DMS153 (cell line): ENCODE data around the gene DNMT3A.

Source experiments
- DNase-seq: peaks from one replicate; lab custom pipeline; 2025; lab: John Stamatoyannopoulos, UW

DNMT3A gene

DNA sequence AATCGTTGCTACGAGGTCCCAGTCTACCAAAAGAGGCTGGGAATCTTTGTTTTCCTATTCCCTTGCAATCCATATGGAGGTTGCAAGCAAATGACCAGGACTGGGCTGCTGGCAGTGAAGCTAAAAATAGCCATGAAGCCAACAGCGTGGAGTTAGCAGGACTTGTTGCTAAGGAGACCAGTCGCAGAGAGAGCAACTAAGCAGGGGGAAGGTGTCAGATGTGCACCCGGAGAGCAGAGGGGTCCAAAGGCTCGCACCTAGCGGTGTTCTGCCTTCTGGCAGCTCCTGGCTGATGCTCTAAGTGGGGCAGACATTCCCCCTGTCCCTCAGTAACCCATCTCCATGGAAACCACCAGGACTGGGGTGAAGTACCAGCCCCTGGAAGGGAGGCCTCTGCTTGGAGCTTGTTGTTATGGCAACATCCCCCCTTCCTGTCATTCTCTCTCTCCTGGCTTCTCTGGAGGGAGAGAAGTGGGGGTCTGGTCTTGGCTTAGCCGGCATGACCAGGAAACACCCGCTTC is 84.6 kb downstream of the DNMT3A start:
- peak; percentile 27 for DNase-seq

DNA sequence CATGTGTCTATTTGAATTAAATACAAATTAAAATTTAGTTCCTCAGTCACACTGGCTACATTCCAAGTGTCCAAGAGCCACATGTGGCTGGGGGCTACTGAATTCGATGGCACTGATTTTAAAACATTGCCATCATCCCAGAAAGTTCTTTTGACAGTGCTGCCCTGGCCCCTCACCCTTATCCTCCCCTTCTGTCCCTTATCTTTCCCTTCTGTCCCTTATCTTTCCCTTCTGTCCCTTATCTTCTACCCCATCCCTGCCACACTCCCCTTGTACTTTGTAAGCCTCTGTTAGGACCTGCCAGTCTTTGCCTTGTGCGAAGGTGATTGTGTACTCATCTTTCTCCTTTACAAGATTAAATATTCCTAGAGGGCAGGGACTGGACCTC is 85.2 kb downstream of the DNMT3A start:
- no peak for DNase-seq

- DNase-seq = no peak
Measured at GRCh38 chr2:25255745-25256487, 85.8 kb downstream of the DNMT3A start.

GRCh38 chr2:25254961-25255360 is 86.8 kb downstream of the DNMT3A start:
- no peak for DNase-seq

DNA sequence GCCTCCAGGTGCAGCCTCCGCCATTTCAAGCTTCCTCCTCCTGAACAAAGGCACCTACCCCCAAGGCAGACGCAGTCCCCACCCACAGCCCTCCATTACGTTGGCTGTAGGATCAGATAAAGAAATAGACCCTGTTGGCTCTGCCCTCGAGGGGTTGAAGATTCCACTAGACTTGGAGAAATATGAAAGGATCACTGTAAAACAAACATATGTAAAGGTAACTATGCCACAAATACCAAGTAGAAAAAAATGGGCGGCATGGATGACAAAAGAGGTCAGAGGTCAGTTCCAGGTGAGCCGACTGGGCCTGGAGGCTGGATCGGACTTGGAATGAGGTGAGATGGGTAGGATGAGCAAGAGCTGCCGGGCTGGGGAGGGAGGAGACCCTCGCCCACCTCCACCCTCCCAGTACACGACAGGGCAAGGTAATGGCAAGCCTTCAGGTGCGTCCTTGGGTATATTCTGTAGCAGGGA is 88.5 kb downstream of the DNMT3A start:
- DNase-seq = no peak

DNA sequence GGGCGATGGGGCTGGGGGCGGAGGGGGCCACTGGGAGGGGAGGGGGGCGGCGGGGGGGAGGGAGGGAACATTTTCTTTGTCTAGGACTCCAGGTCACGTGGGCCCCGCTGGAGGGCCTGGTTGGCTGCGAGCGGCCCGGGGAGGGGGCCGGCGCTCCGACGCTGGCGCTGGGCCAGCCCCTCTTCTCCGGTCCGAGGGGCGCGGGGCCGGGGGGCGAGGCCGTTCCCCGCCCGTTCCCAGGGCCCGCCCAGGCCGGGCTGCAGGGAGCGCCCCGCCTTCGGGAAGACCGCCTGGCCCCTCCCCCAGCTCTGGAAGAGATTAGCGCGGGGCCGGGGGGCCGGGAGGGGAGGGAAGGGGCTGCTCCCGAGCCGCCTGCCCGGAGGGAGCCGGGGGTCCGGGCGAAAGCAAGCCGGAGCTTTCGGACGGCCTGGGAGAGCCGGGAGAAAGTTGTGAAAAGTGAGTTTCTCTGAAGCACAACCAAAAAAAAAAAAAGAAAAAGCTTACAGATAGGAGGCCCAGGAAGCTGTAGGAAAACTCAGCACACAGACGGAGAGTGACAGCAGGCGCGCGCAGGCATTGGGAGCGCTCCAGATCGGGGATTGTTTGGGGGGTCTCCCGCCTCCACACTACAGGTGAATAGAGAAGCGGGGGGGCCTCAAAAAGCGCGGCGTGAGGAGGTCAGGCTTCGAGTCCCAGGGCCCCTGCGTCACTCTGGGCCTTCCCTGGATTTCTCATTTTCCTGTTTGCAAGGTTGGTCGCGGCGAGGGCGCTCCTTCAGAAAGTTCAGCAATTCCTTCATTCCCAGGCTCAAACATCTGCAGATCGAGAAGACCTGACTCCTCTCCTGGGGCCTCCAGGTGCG is 89.2 kb downstream of the DNMT3A start:
- peak; percentile 40 for DNase-seq

DNA sequence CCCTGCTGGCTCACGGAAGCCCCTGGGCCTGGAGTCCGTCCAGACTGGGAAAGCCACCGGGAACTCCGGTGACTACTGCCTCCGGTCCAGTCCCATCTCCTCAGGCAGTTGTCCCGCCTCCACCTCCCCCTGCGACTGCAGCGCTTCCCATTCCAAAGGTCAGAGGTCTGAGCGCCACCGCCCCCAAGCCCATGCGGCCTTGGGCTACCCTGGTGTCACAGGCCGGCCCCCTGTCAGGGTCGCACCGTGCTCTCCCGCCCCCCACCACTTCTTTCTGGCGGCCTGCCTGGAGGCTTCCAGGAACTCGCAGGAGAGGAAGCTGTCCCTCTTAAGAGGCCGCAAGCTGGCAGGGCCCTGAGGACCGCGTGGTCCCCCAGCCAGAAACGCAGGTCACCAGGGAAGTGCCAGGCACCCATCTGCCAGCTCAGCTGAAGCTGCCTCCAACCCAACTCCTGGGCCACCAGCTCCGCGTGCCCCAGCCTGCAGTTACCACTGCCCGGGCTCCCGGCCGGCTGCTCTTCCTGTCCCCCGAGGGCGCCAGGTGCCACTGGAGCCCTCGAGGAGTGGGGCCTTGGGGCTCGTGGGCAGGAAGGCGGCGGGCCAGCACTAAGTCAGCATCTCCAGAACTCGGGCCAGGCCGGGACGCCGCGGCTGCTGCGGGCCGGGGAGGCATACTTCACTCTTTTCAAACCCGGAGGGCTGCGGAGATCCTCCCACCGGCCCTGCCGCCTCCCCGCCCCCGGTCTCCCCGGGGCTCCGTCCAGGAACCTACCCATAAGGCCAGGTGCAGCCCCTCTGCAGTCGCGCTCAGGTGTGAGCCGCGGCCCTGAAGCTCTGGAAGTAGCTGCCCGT is 90.1 kb downstream of the DNMT3A start:
- DNase-seq = peak; percentile 58

- DNase-seq = no peak
Measured at GRCh38 chr2:25251071-25251421, 90.7 kb downstream of the DNMT3A start.

- no peak for DNase-seq
Measured at GRCh38 chr2:25250331-25251070, 91.2 kb downstream of the DNMT3A start.

GRCh38 chr2:25249785-25250184 is 91.9 kb downstream of the DNMT3A start:
- DNase-seq = no peak

DNA sequence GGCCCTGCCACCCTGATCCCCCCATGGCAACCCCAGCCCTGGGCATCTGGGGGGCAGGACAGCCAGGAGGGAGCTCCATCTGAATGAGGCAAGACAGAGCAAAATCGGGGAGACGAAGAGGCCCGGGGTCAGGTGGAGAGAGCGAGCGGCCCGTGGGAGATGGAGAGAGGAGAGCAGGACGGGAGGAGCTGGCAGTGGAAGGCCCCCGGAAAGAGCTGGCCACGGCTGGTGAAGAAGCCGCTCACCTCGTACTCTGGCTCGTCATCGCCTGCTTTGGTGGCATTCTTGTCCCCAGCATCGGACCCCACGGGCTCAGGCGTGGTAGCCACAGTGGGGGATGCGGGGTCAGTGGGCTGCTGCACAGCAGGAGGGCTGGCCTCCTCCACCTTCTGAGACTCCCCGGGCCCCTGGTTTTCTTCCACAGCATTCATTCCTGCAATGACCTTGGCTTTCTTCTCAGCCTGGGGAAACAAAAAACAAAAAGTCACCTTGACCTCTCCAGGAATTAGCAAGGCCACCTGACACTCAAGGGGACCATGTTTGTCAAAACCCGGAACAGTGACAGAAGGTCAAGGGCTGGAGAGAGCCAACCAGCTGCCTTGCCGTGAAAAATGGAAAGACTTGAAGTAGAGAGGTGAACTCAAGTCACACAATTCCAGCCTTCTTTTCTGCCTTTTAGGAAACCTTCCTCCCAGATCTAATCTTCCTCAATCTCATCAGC is 93.8 kb downstream of the DNMT3A start:
- no peak for DNase-seq

GRCh38 chr2:25246558-25247290 is 95.0 kb downstream of the DNMT3A start:
- no peak for DNase-seq

DNA sequence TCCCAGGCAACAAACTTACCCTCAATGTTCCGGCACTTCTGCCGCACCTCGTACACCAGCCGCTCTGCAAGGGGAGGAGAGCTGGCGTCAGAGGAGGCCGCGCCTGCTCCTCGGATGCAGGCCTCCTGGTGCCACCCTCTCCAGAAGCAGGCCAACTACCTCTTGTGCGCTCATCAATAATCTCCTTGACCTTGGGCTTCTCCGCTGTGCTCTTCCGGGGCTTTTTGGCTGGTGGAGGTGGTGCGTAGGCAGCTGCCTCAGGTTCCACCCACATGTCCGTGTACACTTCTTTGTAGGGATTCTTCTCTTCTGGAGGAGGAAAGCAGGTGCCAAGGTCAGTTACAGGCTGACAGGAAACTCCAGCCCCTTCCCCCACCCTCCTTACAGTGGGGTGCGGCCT is 95.7 kb downstream of the DNMT3A start:
- DNase-seq = no peak

DNA sequence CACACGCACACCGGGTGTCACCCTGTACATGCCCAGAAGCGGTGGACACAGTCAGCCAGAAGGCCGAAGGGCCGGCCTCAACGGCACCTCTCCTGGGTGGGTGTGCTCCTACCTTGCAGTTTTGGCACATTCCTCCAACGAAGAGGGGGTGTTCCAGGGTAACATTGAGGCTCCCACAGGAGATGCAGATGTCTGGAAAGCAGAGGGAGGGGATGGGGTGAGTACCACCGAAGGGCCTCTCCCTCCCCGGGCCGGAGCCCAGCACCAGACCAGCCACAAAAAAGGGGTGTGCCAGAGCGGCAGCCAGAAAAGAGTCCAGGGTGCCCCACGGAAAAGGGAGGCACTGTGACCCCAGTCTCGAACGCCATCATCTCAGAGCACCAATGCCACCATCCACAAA is 96.6 kb downstream of the DNMT3A start:
- no peak for DNase-seq

- no peak for DNase-seq
Measured at GRCh38 chr2:25243995-25244394, 97.7 kb downstream of the DNMT3A start.

- no peak for DNase-seq
Measured at GRCh38 chr2:25241452-25241851, 100.3 kb downstream of the DNMT3A start.

- DNase-seq = no peak
Measured at GRCh38 chr2:25240636-25241035, 101.1 kb downstream of the DNMT3A start.

DNA sequence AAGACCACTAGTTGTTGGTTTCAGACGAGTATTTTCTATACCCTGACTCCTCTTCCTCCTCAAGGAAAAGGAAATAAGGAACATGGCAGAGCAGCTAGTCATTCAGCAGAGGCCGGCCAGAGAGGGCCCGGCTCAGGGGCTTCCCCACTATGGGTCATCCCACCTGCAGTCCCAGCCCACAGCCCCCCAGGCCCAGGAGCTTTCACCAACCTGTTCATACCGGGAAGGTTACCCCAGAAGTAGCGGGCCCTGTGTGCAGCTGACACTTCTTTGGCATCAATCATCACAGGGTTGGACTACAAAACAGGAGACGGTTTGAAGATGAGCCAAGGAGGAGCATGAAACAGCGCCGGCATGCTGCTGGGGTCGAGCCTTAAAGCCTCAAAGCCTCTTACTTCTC is 102.8 kb downstream of the DNMT3A start:
- no peak for DNase-seq

DNA sequence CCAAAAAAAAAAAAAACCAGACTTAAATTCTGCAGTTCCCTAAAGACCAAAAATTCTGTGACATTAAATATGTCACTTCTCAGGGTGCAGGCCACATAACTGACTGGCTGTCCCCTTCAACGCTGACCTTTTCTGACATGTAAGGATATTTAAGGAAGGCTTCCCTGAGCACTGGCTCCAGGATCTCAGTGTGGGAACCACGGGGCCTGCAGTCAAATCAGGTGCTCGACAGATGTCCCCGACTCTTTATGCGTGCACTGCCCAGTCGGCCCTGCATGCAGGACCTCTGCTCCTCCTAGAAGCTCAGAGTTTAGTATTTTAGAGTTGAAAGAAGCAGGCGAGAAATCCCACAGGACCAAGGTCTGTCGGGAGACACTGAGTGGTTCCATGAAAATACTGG is 104.0 kb downstream of the DNMT3A start:
- DNase-seq = no peak

- no peak for DNase-seq
Measured at GRCh38 chr2:25236736-25237135, 105.0 kb downstream of the DNMT3A start.
